Heart left ventricle (tissue), 13 donors: ENCODE measurements around the gene UBE2L3.

Experiments
- CTCF ChIP-seq, 12 donors: fragments of 200-600 bp; sonication (generic) in 4 of 12; IDR thresholded peaks; one replicate each; pipeline versions ENCODE4 v1.5.0 to v1.8.0; 2018 to 2022; ENCODE audit warnings: antibody characterized with exemption in 12 of 12, mild to moderate bottlenecking in 5 of 12
- POLR2A ChIP-seq, 2 donors: fragments of 450-650 bp; IDR thresholded peaks; one replicate each; pipeline ENCODE4 v1.6.1; 2017; ENCODE audit warnings: antibody characterized with exemption in 2 of 2, mild to moderate bottlenecking in 2 of 2, moderate library complexity in 2 of 2
- donor health status: ischemic (EF 13 %, LVEDD 7.1; RV severe dilation, severe dysfunction).
- donor health status: DM: no; HTN: yes; CAD: no.
- donor health status: DM: no; HTN: no; CAD: no.
- donor health status: ischemic (EF 25% LVEDD 6.9; RV normal size, moderate dysfunction).
- donor health status: ischemic (EF 25% LVEDD 5.7; RV mildly dilated, moderate dysfunction).
- donor health status: ischemic (EF 35%, LVEDD 5.7; RV mildly dilated, moderate dysfunction).
- donor health status: nonischemic (EF 11% LVEDD 7.7; RV severe dilation, severe dysfunction).
- donor health status: DM: yes; HTN: yes; CAD: no.
- donor health status: PGD.
- donor health status: ischemic (EF 29% LVEDD 5.4; RV normal size, mild dysfunction).
- donor health status: nonischemic (EF 23%, LVEDD 6.1; RV moderate dilation, normal function).

DNA sequence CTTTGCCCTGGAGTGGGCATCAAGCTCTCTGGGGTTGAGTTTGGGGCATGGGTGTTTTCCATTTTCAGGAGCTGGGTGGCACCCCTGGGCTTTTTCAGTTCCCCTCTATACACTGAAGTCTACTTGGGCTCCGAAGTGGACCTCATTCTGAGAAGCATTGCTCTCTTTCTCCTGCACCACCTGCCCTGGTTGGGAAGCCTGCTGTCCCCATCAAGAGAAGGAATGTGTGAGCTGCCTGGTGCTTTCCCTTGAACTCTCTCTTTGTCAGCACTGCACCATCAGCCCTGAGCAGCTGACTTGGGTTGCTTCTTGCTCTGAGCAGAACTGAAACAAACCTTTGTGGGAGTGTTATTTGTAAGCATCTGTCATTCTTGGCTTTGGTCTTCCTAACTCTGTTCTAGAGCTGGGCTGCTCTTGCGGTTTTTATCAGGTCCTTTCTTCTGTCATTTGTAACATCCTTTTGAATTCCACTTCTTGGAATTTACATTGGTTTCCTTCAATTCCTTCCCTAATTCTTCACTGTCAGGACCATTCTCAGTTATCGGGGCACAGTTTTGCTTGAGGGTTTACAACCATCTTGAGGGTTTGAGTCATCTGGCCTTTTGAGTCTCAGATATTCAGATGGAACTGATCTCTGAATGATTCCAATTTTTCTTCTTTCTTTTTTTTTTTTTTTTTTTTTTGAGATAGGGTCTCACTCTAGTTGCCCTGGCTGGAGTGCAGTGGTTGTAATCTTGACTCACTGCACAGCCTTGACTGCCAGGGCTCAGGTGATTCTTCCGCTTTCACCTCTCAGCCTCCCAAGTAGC, 20.5 kb downstream of the UBE2L3 start:
- no peak for TF ChIP-seq CTCF (IDR thresholded peaks at IDR 0.05)
- no peak for TF ChIP-seq POLR2A (IDR thresholded peaks at IDR 0.05)
